NCI-H2081 (cell line): ENCODE measurements around the gene NCKAP1.
"Not testable (repeated sequence)": the region's sequence is repeated elsewhere in the genome, so short reads cannot be mapped to it uniquely, and the experiment has no call there.

ENCODE experiments used
- DNase-seq, 2 experiments: peaks; one replicate each; lab custom pipeline; 2025; lab: John Stamatoyannopoulos, UW

Gene NCKAP1

GRCh38 chr2:183035954-183036669 is 2.1 kb downstream of the NCKAP1 start:
- no peak for DNase-seq

- no peak for DNase-seq
These were observed 2.8 kb downstream of the NCKAP1 start for GRCh38 chr2:183035298-183035953.

- no peak for DNase-seq
These were observed 3.5 kb downstream of the NCKAP1 start for GRCh38 chr2:183034806-183035205.

GRCh38 chr2:183033951-183034350 is 4.3 kb downstream of the NCKAP1 start:
- DNase-seq: no peak

GRCh38 chr2:183031911-183032794 is 6.1 kb downstream of the NCKAP1 start:
- no peak for DNase-seq

- DNase-seq: no peak
These were observed 9.0 kb downstream of the NCKAP1 start for GRCh38 chr2:183029219-183029618.

GRCh38 chr2:183028108-183028507 is 10.1 kb downstream of the NCKAP1 start:
- DNase-seq: no peak

GRCh38 chr2:183027443-183027842 is 10.8 kb downstream of the NCKAP1 start:
- DNase-seq: no peak

GRCh38 chr2:183026424-183026823 is 11.8 kb downstream of the NCKAP1 start:
- no peak for DNase-seq

GRCh38 chr2:183025993-183026392 is 12.3 kb downstream of the NCKAP1 start:
- no peak for DNase-seq

GRCh38 chr2:183024339-183025095 is 13.7 kb downstream of the NCKAP1 start:
- no peak for DNase-seq

- DNase-seq: no peak
These were observed 15.5 kb downstream of the NCKAP1 start for GRCh38 chr2:183022711-183023110.

- DNase-seq: no peak
These were observed 16.6 kb downstream of the NCKAP1 start for GRCh38 chr2:183021613-183022012.

- no peak for DNase-seq
These were observed 18.4 kb downstream of the NCKAP1 start for GRCh38 chr2:183019718-183020442.

GRCh38 chr2:183017845-183018244 is 20.4 kb downstream of the NCKAP1 start:
- not testable (repeated sequence) for DNase-seq

GRCh38 chr2:183014005-183014404 is 24.3 kb downstream of the NCKAP1 start:
- no peak for DNase-seq

- no peak for DNase-seq
These were observed 26.5 kb downstream of the NCKAP1 start for GRCh38 chr2:183011743-183012142.

GRCh38 chr2:183010112-183010511 is 28.1 kb downstream of the NCKAP1 start:
- DNase-seq: no peak

- no peak for DNase-seq
These were observed 28.9 kb downstream of the NCKAP1 start for GRCh38 chr2:183009249-183009899.

GRCh38 chr2:183001948-183002347 is 36.3 kb downstream of the NCKAP1 start:
- peak in 1 of 2 experiments; percentile 5 for DNase-seq

- DNase-seq: no peak
These were observed 37.4 kb downstream of the NCKAP1 start for GRCh38 chr2:183000846-183001245.
